Neural crest cell (in vitro differentiated cells): ENCODE data around the gene LURAP1L. TPM values are rescaled to one million over a fixed set of nuclear protein-coding genes. Genes with fewer than 3 reads are reported as not detected.

Experiments
- DNase-seq: peaks from one replicate; pipeline ENCODE4 v3.0.0; 2021; ENCODE audit warnings: low read depth, mixed read lengths, low spot score
- H3K27ac Mint-ChIP-seq: one replicate; pipeline ENCODE4 v1.8.0; 2021; ENCODE audit warnings: mild to moderate bottlenecking, mixed read lengths; ENCODE audit not compliant: unreplicated experiment
- H3K27me3 Mint-ChIP-seq: 2 replicates; pipeline ENCODE4 v1.8.0; 2021; ENCODE audit warnings: low read depth, mild to moderate bottlenecking, mixed read lengths
- H3K36me3 Mint-ChIP-seq: 2 replicates; pipeline ENCODE4 v1.8.0; 2021; ENCODE audit warnings: low read depth, mild to moderate bottlenecking, mixed read lengths
- H3K4me1 Mint-ChIP-seq: 2 replicates; pipeline ENCODE4 v1.8.0; 2021; ENCODE audit warnings: mixed read lengths
- H3K4me3 Mint-ChIP-seq: one replicate; pipeline ENCODE4 v1.8.0; 2021; ENCODE audit warnings: mild to moderate bottlenecking, mixed read lengths
- H3K9me3 Mint-ChIP-seq: 2 replicates; pipeline ENCODE4 v1.8.0; 2021; ENCODE audit warnings: mixed read lengths
- CTCF ChIP-seq: fragments of 200-600 bp; sonication (generic); conservative IDR thresholded peaks from 2 replicates; pipeline ENCODE4 v1.5.0; 2021; ENCODE audit warnings: antibody characterized with exemption, mild to moderate bottlenecking
- total RNA-seq: library from RNA; stranded (reverse); gene quantifications from 2 replicates; pipeline ENCODE4 v1.2.1, GENCODE V29; 2021

The LURAP1L gene
- total RNA-seq, 1 donor from 2014 or later = 0.40 TPM

GRCh38 chr9:12765088-12765798 lies 9.6 kb upstream of the LURAP1L start:
- H3K4me1 Mint-ChIP-seq = no peaks in the 10 kb centered on the region
- no peaks in the 10 kb centered on the region for H3K27me3 Mint-ChIP-seq
- H3K9me3 Mint-ChIP-seq = no peaks in the 10 kb centered on the region
- no peak overlapping the region for H3K27ac Mint-ChIP-seq
- no peak overlapping the region for H3K4me3 Mint-ChIP-seq
- DNase-seq = no peak
- TF ChIP-seq CTCF = no peak
- no peaks in the 10 kb centered on the region for H3K36me3 Mint-ChIP-seq

GRCh38 chr9:12766357-12766756 lies 8.5 kb upstream of the LURAP1L start:
- H3K27me3 Mint-ChIP-seq = no peaks in the 10 kb centered on the region
- no peaks in the 10 kb centered on the region for H3K9me3 Mint-ChIP-seq
- H3K36me3 Mint-ChIP-seq = no peaks in the 10 kb centered on the region
- H3K4me1 Mint-ChIP-seq = no peaks in the 10 kb centered on the region
- no peak for DNase-seq
- H3K27ac Mint-ChIP-seq = no peak overlapping the region
- no peak overlapping the region for H3K4me3 Mint-ChIP-seq
- no peak for TF ChIP-seq CTCF

GRCh38 chr9:12770261-12770660 lies 4.6 kb upstream of the LURAP1L start:
- DNase-seq = no peak
- Mint-ChIP-seq H3K4me3 (no peak overlapping the region), H3K4me1 (peaks cover 4% of the 10 kb centered on the region), H3K9me3 (no peaks in the 10 kb centered on the region), H3K36me3 (no peaks in the 10 kb centered on the region), H3K27ac (no peak overlapping the region), H3K27me3 (peaks cover 14% of the 10 kb centered on the region)
- TF ChIP-seq CTCF = no peak

GRCh38 chr9:12771891-12772290 lies 2.9 kb upstream of the LURAP1L start:
- peaks cover 14% of the 10 kb centered on the region for H3K27me3 Mint-ChIP-seq
- H3K4me3 Mint-ChIP-seq = no peak overlapping the region
- H3K9me3 Mint-ChIP-seq = no peaks in the 10 kb centered on the region
- DNase-seq = no peak
- no peaks in the 10 kb centered on the region for H3K36me3 Mint-ChIP-seq
- H3K4me1 Mint-ChIP-seq = peaks cover 15% of the 10 kb centered on the region
- no peak for TF ChIP-seq CTCF
- no peak overlapping the region for H3K27ac Mint-ChIP-seq

GRCh38 chr9:12773562-12773961 lies 1.3 kb upstream of the LURAP1L start:
- Mint-ChIP-seq H3K27me3 (peaks cover 14% of the 10 kb centered on the region), H3K36me3 (no peaks in the 10 kb centered on the region), H3K4me1 (peaks cover 15% of the 10 kb centered on the region), H3K27ac (no peak overlapping the region), H3K4me3 (no peak overlapping the region), H3K9me3 (no peaks in the 10 kb centered on the region)
- no peak for TF ChIP-seq CTCF
- no peak for DNase-seq
